ENCODE data around the gene C16orf46. TPM values are rescaled to one million over a fixed set of nuclear protein-coding genes. Genes with fewer than 3 reads are reported as not detected.

Gene C16orf46
- total RNA-seq, 1 donor from 2014 or later, result not detected

GRCh38 chr16:81080233-81080632 lies 3.2 kb upstream of the C16orf46 start:
- Mint-ChIP-seq H3K4me3 (ENCODE audit: unreplicated experiment) (no peak overlapping the region), H3K27ac (ENCODE audit: unreplicated experiment) (no peak overlapping the region), H3K27me3 (ENCODE audit: unreplicated experiment) (no peaks in the 10 kb centered on the region), H3K36me3 (ENCODE audit: unreplicated experiment) (peaks cover 2% of the 10 kb centered on the region), H3K4me1 (ENCODE audit: unreplicated experiment) (peaks cover 6% of the 10 kb centered on the region), H3K9me3 (ENCODE audit: unreplicated experiment) (no peaks in the 10 kb centered on the region)
- TF ChIP-seq CTCF (IDR thresholded peaks at IDR 0.05), result no peak
- no peak for DNase-seq (ENCODE audit: extremely low spot score, unreplicated experiment)

GRCh38 chr16:81076566-81077075 lies 417 bp downstream of the C16orf46 start:
- Mint-ChIP-seq H3K4me1 (ENCODE audit: unreplicated experiment) (peaks cover 6% of the 10 kb centered on the region), H3K4me3 (ENCODE audit: unreplicated experiment) (no peak overlapping the region), H3K27ac (ENCODE audit: unreplicated experiment) (no peak overlapping the region), H3K27me3 (ENCODE audit: unreplicated experiment) (no peaks in the 10 kb centered on the region), H3K9me3 (ENCODE audit: unreplicated experiment) (no peaks in the 10 kb centered on the region), H3K36me3 (ENCODE audit: unreplicated experiment) (no peaks in the 10 kb centered on the region)
- no peak for TF ChIP-seq CTCF (IDR thresholded peaks at IDR 0.05)
- no peak for DNase-seq (ENCODE audit: extremely low spot score, unreplicated experiment)

- no peaks in the 10 kb centered on the region for H3K36me3 Mint-ChIP-seq (ENCODE audit: unreplicated experiment)
- H3K9me3 Mint-ChIP-seq (ENCODE audit: unreplicated experiment), result no peaks in the 10 kb centered on the region
- no peak for TF ChIP-seq CTCF (IDR thresholded peaks at IDR 0.05)
- DNase-seq (ENCODE audit: extremely low spot score, unreplicated experiment), result no peak
- H3K4me1 Mint-ChIP-seq (ENCODE audit: unreplicated experiment), result peaks cover 6% of the 10 kb centered on the region
- H3K27ac Mint-ChIP-seq (ENCODE audit: unreplicated experiment), result no peak overlapping the region
- no peaks in the 10 kb centered on the region for H3K27me3 Mint-ChIP-seq (ENCODE audit: unreplicated experiment)
- H3K4me3 Mint-ChIP-seq (ENCODE audit: unreplicated experiment), result no peak overlapping the region
Measured at GRCh38 chr16:81073560-81074330, 3.3 kb downstream of the C16orf46 start.

GRCh38 chr16:81071805-81072204 lies 5.2 kb downstream of the C16orf46 start:
- TF ChIP-seq CTCF (IDR thresholded peaks at IDR 0.05), result no peak
- H3K27me3 Mint-ChIP-seq (ENCODE audit: unreplicated experiment), result no peaks in the 10 kb centered on the region
- no peak overlapping the region for H3K27ac Mint-ChIP-seq (ENCODE audit: unreplicated experiment)
- no peaks in the 10 kb centered on the region for H3K9me3 Mint-ChIP-seq (ENCODE audit: unreplicated experiment)
- no peaks in the 10 kb centered on the region for H3K4me1 Mint-ChIP-seq (ENCODE audit: unreplicated experiment)
- H3K36me3 Mint-ChIP-seq (ENCODE audit: unreplicated experiment), result no peaks in the 10 kb centered on the region
- H3K4me3 Mint-ChIP-seq (ENCODE audit: unreplicated experiment), result no peak overlapping the region
- DNase-seq (ENCODE audit: extremely low spot score, unreplicated experiment), result no peak

- H3K36me3 Mint-ChIP-seq (ENCODE audit: unreplicated experiment), result no peaks in the 10 kb centered on the region
- no peaks in the 10 kb centered on the region for H3K9me3 Mint-ChIP-seq (ENCODE audit: unreplicated experiment)
- H3K4me3 Mint-ChIP-seq (ENCODE audit: unreplicated experiment), result no peak overlapping the region
- no peak for TF ChIP-seq CTCF (IDR thresholded peaks at IDR 0.05)
- H3K4me1 Mint-ChIP-seq (ENCODE audit: unreplicated experiment), result no peaks in the 10 kb centered on the region
- H3K27ac Mint-ChIP-seq (ENCODE audit: unreplicated experiment), result no peak overlapping the region
- H3K27me3 Mint-ChIP-seq (ENCODE audit: unreplicated experiment), result no peaks in the 10 kb centered on the region
- no peak for DNase-seq (ENCODE audit: extremely low spot score, unreplicated experiment)
Measured at GRCh38 chr16:81070979-81071378, 6.1 kb downstream of the C16orf46 start.

Data from osteocyte (in vitro differentiated cells).